DND-41 (cell line): Measurements from ENCODE around the gene PGPEP1.

Experiments used
- ATAC-seq: fragments of 200-7000 bp; cut with Tn5 transposase; 3 replicates; pipeline ENCODE4 v1.9.1; 2021; ENCODE audit warnings: low read depth; ENCODE audit not compliant: insufficient read depth
- DNase-seq: peaks from one replicate; pipeline ENCODE4 v3.0.0-alpha.2; 2020
- H2AFZ ChIP-seq: 2 replicates; pipeline ENCODE4 v1.6.0; 2012; ENCODE audit warnings: low read depth, low read length
- H3K27ac ChIP-seq: 2 replicates; pipeline ENCODE4 v1.5.1; 2012; ENCODE audit warnings: low read length, inconsistent platforms
- H3K27me3 ChIP-seq: fragments of 200-600 bp; sonication (generic); 2 replicates; pipeline ENCODE4 v1.6.0; 2012; ENCODE audit warnings: low read length, mild to moderate bottlenecking, inconsistent platforms; ENCODE audit not compliant: insufficient read depth, poor library complexity
- H3K36me3 ChIP-seq: 2 replicates; pipeline ENCODE4 v1.5.1; 2012; ENCODE audit warnings: low read length, inconsistent platforms; ENCODE audit not compliant: insufficient read depth
- H3K4me1 ChIP-seq: 2 replicates; pipeline ENCODE4 v1.5.1; 2012; ENCODE audit warnings: mild to moderate bottlenecking, low read length; ENCODE audit not compliant: insufficient read depth
- H3K4me2 ChIP-seq: 2 replicates; pipeline ENCODE4 v1.6.0; 2012; ENCODE audit warnings: mild to moderate bottlenecking, moderate library complexity, low read length, inconsistent platforms; ENCODE audit not compliant: insufficient read depth
- H3K4me3 ChIP-seq, 2 experiments: fragments of 200-600 bp in 1 of 2; shearing (Covaris generic) in 1 of 2; 2 replicates each; pipeline ENCODE4 v1.5.1; 2012 to 2016; ENCODE audit warnings: inconsistent platforms in 2 of 2, low read length in 2 of 2, mild to moderate bottlenecking in 2 of 2, low read depth in 1 of 2, moderate library complexity in 1 of 2
- H3K79me2 ChIP-seq: 2 replicates; pipeline ENCODE4 v1.6.0; 2012; ENCODE audit warnings: low read length, inconsistent platforms; ENCODE audit not compliant: insufficient read depth
- H3K9ac ChIP-seq: 2 replicates; pipeline ENCODE4 v1.6.0; 2012; ENCODE audit warnings: low read depth, mild to moderate bottlenecking, inconsistent platforms, low read length, moderate library complexity
- H3K9me3 ChIP-seq: 2 replicates; pipeline ENCODE4 v1.5.1; 2012; ENCODE audit warnings: low read length, moderate library complexity, mild to moderate bottlenecking, inconsistent platforms; ENCODE audit not compliant: insufficient read depth, severe bottlenecking
- H4K20me1 ChIP-seq: 2 replicates; pipeline ENCODE4 v1.6.0; 2012; ENCODE audit warnings: low read length; ENCODE audit not compliant: insufficient read depth
- EZH2 ChIP-seq: IDR thresholded peaks from 3 replicates; pipeline ENCODE4 v1.6.1; 2012; ENCODE audit warnings: borderline replicate concordance, low read depth, mild to moderate bottlenecking, moderate library complexity, low read length, inconsistent platforms; ENCODE audit not compliant: severe bottlenecking
- TF ChIP-seq, protein P1 (sequence below): IDR thresholded peaks from 2 replicates; pipeline ENCODE4 v1.5.1; 2012; ENCODE audit warnings: borderline replicate concordance, low read length, moderate library complexity, mild to moderate bottlenecking; ENCODE audit not compliant: poor library complexity, severe bottlenecking; ENCODE audit errors: extremely low read depth

Gene PGPEP1

DNA sequence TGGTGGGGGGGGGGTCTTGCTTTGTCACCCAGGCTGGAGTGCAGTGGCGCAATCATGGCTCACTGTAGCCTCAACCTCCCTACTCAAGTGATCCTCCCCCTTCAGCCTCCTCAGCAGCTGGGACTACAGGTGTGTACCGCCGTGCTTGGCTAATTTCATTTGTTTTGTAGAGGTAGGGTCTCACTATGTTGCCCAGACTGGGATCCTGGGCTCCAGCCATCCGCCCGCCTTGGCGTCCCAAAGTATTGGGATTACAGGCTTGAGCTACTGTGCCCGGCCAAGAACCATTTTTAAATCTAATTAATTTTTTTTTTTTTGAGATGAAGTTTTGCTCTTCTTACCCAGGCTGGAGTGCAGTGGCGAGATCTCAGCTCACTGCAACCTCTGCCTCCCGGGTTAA, 40.7 kb upstream of the PGPEP1 start:
- TF ChIP-seq, protein P1, sequence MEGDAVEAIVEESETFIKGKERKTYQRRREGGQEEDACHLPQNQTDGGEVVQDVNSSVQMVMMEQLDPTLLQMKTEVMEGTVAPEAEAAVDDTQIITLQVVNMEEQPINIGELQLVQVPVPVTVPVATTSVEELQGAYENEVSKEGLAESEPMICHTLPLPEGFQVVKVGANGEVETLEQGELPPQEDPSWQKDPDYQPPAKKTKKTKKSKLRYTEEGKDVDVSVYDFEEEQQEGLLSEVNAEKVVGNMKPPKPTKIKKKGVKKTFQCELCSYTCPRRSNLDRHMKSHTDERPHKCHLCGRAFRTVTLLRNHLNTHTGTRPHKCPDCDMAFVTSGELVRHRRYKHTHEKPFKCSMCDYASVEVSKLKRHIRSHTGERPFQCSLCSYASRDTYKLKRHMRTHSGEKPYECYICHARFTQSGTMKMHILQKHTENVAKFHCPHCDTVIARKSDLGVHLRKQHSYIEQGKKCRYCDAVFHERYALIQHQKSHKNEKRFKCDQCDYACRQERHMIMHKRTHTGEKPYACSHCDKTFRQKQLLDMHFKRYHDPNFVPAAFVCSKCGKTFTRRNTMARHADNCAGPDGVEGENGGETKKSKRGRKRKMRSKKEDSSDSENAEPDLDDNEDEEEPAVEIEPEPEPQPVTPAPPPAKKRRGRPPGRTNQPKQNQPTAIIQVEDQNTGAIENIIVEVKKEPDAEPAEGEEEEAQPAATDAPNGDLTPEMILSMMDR, result no peak
- no peak for TF ChIP-seq EZH2
- Histone ChIP-seq H3K9me3 (no peaks in the 10 kb centered on the region), H3K4me3 (no peak overlapping the region), H3K27me3 (no peaks in the 10 kb centered on the region), H3K79me2 (no peaks in the 10 kb centered on the region), H3K9ac (no peak overlapping the region), H4K20me1 (no peaks in the 10 kb centered on the region), H3K4me2 (no peak overlapping the region), H2AFZ (no peak overlapping the region), H3K4me1 (peaks cover 21% of the 10 kb centered on the region), H3K27ac (no peak overlapping the region), H3K36me3 (no peaks in the 10 kb centered on the region)
- DNase-seq (no peak), ATAC-seq (no peak)

DNA sequence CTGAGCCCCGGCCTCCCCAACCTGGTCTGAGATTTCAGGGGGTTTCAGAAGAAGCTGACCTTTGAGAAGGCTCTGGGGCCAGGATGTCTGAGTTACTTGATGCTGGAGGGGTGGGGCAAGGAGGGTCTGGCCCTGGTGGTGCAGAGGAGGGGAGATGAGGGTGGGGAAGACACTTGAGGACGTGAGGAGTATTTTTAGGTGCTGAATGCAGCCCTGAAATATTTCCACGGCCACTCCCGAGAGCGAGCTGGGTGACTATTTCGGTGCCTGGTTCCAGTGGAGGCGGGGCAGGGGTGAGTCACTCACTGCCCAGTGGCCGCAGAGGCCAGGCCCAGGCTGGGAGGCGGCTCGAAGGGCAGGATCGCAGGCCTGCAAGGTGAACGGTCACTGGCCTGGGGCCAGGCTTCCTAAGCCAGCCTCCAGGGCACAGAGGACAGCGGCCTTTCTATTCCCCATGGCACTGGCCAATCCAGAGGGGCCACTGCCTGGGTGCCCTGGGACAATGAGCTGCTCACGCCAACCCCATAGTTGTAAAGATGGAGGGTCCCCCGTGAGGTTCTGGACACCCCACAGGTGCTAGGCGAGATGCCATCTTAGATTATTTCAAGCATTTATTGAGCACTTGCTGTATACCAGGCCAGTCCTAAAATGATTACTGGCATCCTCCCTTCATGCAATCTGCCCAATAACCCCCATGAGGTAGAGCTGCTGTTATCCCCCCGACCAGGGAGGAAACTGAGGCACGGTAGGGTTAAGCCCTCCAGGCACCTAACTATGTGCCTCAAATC, 39.3 kb upstream of the PGPEP1 start:
- TF ChIP-seq, protein P1, result no peak
- TF ChIP-seq EZH2, result no peak
- peaks cover 36% of the 10 kb centered on the region for H3K4me1 ChIP-seq
- peaks cover 4% of the 10 kb centered on the region for H3K36me3 ChIP-seq
- no peak overlapping the region for H3K4me2 ChIP-seq
- DNase-seq (no peak), ATAC-seq (no peak)
- no peak overlapping the region for H2AFZ ChIP-seq
- no peak overlapping the region for H3K4me3 ChIP-seq
- no peaks in the 10 kb centered on the region for H4K20me1 ChIP-seq
- H3K27ac ChIP-seq, result no peak overlapping the region
- no peaks in the 10 kb centered on the region for H3K9me3 ChIP-seq
- H3K9ac ChIP-seq, result no peak overlapping the region
- H3K27me3 ChIP-seq, result no peaks in the 10 kb centered on the region
- no peaks in the 10 kb centered on the region; the same call in 1 of the 2 replicates for H3K79me2 ChIP-seq

GRCh38 chr19:18301718-18302111, 38.7 kb upstream of the PGPEP1 start:
- peaks cover 10% of the 10 kb centered on the region for H3K36me3 ChIP-seq
- H3K9me3 ChIP-seq, result no peaks in the 10 kb centered on the region
- H3K27me3 ChIP-seq, result no peaks in the 10 kb centered on the region
- no peak overlapping the region for H3K9ac ChIP-seq
- no peak overlapping the region for H3K27ac ChIP-seq
- H3K4me1 ChIP-seq, result peaks cover 40% of the 10 kb centered on the region
- TF ChIP-seq, protein P1, result no peak
- TF ChIP-seq EZH2, result no peak
- H4K20me1 ChIP-seq, result no peaks in the 10 kb centered on the region
- H3K4me3 ChIP-seq, result no peak overlapping the region
- ATAC-seq (no peak), DNase-seq (no peak)
- H2AFZ ChIP-seq, result no peak overlapping the region
- no peaks in the 10 kb centered on the region; the same call in 1 of the 2 replicates for H3K79me2 ChIP-seq
- H3K4me2 ChIP-seq, result no peak overlapping the region
